Neuronal stem cell (in vitro differentiated cells): ENCODE data around the gene BAZ2B.

Source experiments
- DNase-seq: peaks from one replicate; pipeline ENCODE4 v3.0.0-alpha.2; 2013; ENCODE audit warnings: low spot score
- H2AFZ ChIP-seq: one replicate; pipeline ENCODE4 v1.6.1; 2013; ENCODE audit warnings: mild to moderate bottlenecking, low read length, inconsistent platforms
- H2AK5ac ChIP-seq: 2 replicates; pipeline ENCODE4 v1.6.1; 2013; ENCODE audit warnings: low read depth, mild to moderate bottlenecking, inconsistent platforms, low read length, moderate library complexity, mixed read lengths
- H2BK120ac ChIP-seq: 2 replicates; pipeline ENCODE4 v1.6.1; 2013; ENCODE audit warnings: low read depth, mild to moderate bottlenecking, inconsistent platforms, low read length, moderate library complexity, mixed read lengths
- H2BK12ac ChIP-seq: one replicate; pipeline ENCODE4 v1.6.1; 2013; ENCODE audit warnings: low read length, inconsistent platforms
- H2BK15ac ChIP-seq: 2 replicates; pipeline ENCODE4 v1.6.1; 2013; ENCODE audit warnings: mild to moderate bottlenecking, low read length, inconsistent platforms, mixed read lengths
- H2BK5ac ChIP-seq: one replicate; pipeline ENCODE4 v1.6.1; 2013; ENCODE audit warnings: inconsistent platforms, mild to moderate bottlenecking, low read length, moderate library complexity
- H3K14ac ChIP-seq: one replicate; pipeline ENCODE4 v1.6.1; 2013; ENCODE audit warnings: low read length, inconsistent platforms
- H3K18ac ChIP-seq: 2 replicates; pipeline ENCODE4 v1.6.1; 2013; ENCODE audit warnings: low read length, inconsistent platforms
- H3K23ac ChIP-seq: 2 replicates; pipeline ENCODE4 v1.6.1; 2013; ENCODE audit warnings: low read depth, mild to moderate bottlenecking, mixed read lengths, low read length, inconsistent platforms; ENCODE audit not compliant: poor library complexity
- H3K27ac ChIP-seq: replicated peaks from 3 replicates; pipeline ENCODE4 v1.5.1; 2013; ENCODE audit warnings: low read length, inconsistent platforms
- H3K27me3 ChIP-seq, 3 experiments: 2 replicates each; pipeline ENCODE4 v1.6.1; 2013; ENCODE audit warnings: low read length in 3 of 3, mild to moderate bottlenecking in 2 of 3, inconsistent platforms in 1 of 3, low read depth in 1 of 3, mixed read lengths in 1 of 3, moderate library complexity in 1 of 3; ENCODE audit not compliant: control insufficient read depth in 3 of 3, insufficient read depth in 3 of 3
- H3K36me3 ChIP-seq, 2 donors: replicated peaks in 1 of 2; 2 replicates each; pipeline ENCODE4 v1.6.1; 2013; ENCODE audit warnings: low read length in 2 of 2; ENCODE audit not compliant: control insufficient read depth in 2 of 2, insufficient read depth in 2 of 2
- H3K4ac ChIP-seq: 2 replicates; pipeline ENCODE4 v1.6.1; 2013; ENCODE audit warnings: inconsistent platforms, mild to moderate bottlenecking, low read length, moderate library complexity
- H3K4me1 ChIP-seq, 2 donors: 1 replicate in 1 of 2; 2 replicates in 1 of 2; pipeline ENCODE4 v1.6.1; 2013; ENCODE audit warnings: low read length in 2 of 2, low read depth in 1 of 2; ENCODE audit not compliant: control insufficient read depth in 2 of 2, insufficient read depth in 1 of 2
- H3K4me2 ChIP-seq: one replicate; pipeline ENCODE4 v1.6.1; 2013; ENCODE audit warnings: mild to moderate bottlenecking, low read length, inconsistent platforms; ENCODE audit not compliant: insufficient read depth, poor library complexity, severe bottlenecking
- H3K4me3 ChIP-seq, 2 donors: 2 replicates each; pipeline ENCODE4 v1.5.1; 2013; ENCODE audit warnings: low read length in 2 of 2, mild to moderate bottlenecking in 2 of 2, inconsistent platforms in 1 of 2, moderate library complexity in 1 of 2
- H3K79me1 ChIP-seq: one replicate; pipeline ENCODE4 v1.6.1; 2013; ENCODE audit warnings: low read depth, mild to moderate bottlenecking, inconsistent platforms, low read length, moderate library complexity
- H3K9ac ChIP-seq: one replicate; pipeline ENCODE4 v1.6.1; 2013; ENCODE audit warnings: mild to moderate bottlenecking, low read depth, low read length, inconsistent platforms; ENCODE audit not compliant: poor library complexity
- H3K9me3 ChIP-seq, 2 donors: replicated peaks in 1 of 2; 2 replicates each; pipeline versions ENCODE3 to v1.6.1; 2013; ENCODE audit warnings: low read length in 2 of 2, mild to moderate bottlenecking in 2 of 2, inconsistent platforms in 1 of 2, low read depth in 1 of 2, mixed read lengths in 1 of 2, moderate library complexity in 1 of 2; ENCODE audit not compliant: control insufficient read depth in 2 of 2, insufficient read depth in 1 of 2
- H4K8ac ChIP-seq: one replicate; pipeline ENCODE4 v1.6.1; 2013; ENCODE audit warnings: low read depth, mild to moderate bottlenecking, inconsistent platforms, low read length, moderate library complexity
- H4K91ac ChIP-seq: one replicate; pipeline ENCODE4 v1.6.1; 2013; ENCODE audit warnings: low read length, low read depth, mild to moderate bottlenecking, inconsistent platforms; ENCODE audit not compliant: poor library complexity
- WGBS, 2 donors: extraction: QIAGEN DNeasy Blood & Tissue Kit; methylation state at CpG; one replicate each; pipeline ENCODE4 v1.1.7; 2013; ENCODE audit warnings: missing lambda C conversion rate in 2 of 2, mixed read lengths in 1 of 2; ENCODE audit not compliant: insufficient read length in 2 of 2, insufficient replicate concordance in 1 of 2; ENCODE audit errors: extremely low coverage in 2 of 2; 5-methylcytosine and 5-hydroxymethylcytosine counted together

BAZ2B gene

GRCh38 chr2:159637988-159638501 lies 21.7 kb upstream of the BAZ2B start:
- H2BK120ac ChIP-seq = no peak overlapping the region
- H2AFZ ChIP-seq = no peak overlapping the region
- H3K14ac ChIP-seq = no peak overlapping the region
- no peak overlapping the region for H4K8ac ChIP-seq
- no peak overlapping the region for H3K23ac ChIP-seq
- no peak overlapping the region for H3K4me2 ChIP-seq
- H3K4me3 ChIP-seq = no peak overlapping the region
- peaks cover 2 to 11% of the 10 kb centered on the region in 2 donors for H3K9me3 ChIP-seq
- H3K9ac ChIP-seq = no peak overlapping the region
- no peak overlapping the region for H3K27ac ChIP-seq
- H3K4me1 ChIP-seq = no peaks in the 10 kb centered on the region
- H2BK15ac ChIP-seq = no peak overlapping the region
- no peak for DNase-seq
- H2BK5ac ChIP-seq = no peak overlapping the region
- H3K36me3 ChIP-seq = no peaks in the 10 kb centered on the region
- no peaks in the 10 kb centered on the region for H3K27me3 ChIP-seq
- H3K79me1 ChIP-seq = no peaks in the 10 kb centered on the region
- WGBS, 2 donors = no CpG with 5 or more reads among the region's 4 CpGs
- no peak overlapping the region for H4K91ac ChIP-seq
- H3K4ac ChIP-seq = no peak overlapping the region
- no peak overlapping the region for H2BK12ac ChIP-seq
- no peak overlapping the region for H2AK5ac ChIP-seq
- H3K18ac ChIP-seq = no peak overlapping the region

GRCh38 chr2:159637240-159637639 lies 20.9 kb upstream of the BAZ2B start:
- no peak overlapping the region for H4K91ac ChIP-seq
- H3K18ac ChIP-seq = no peak overlapping the region
- H3K4me2 ChIP-seq = no peak overlapping the region
- H3K9ac ChIP-seq = no peak overlapping the region
- H3K14ac ChIP-seq = no peak overlapping the region
- no peak for DNase-seq
- no peak overlapping the region for H3K27ac ChIP-seq
- H2BK120ac ChIP-seq = no peak overlapping the region
- no CpG with 5 or more reads among the region's 3 CpGs for WGBS, 2 donors
- H3K79me1 ChIP-seq = no peaks in the 10 kb centered on the region
- H2BK12ac ChIP-seq = no peak overlapping the region
- H4K8ac ChIP-seq = no peak overlapping the region
- H2AK5ac ChIP-seq = no peak overlapping the region
- no peaks in the 10 kb centered on the region for H3K27me3 ChIP-seq
- no peak overlapping the region for H3K4me3 ChIP-seq
- no peak overlapping the region for H2BK5ac ChIP-seq
- H2BK15ac ChIP-seq = no peak overlapping the region
- H2AFZ ChIP-seq = no peak overlapping the region
- no peaks in the 10 kb centered on the region for H3K4me1 ChIP-seq
- H3K36me3 ChIP-seq = no peaks in the 10 kb centered on the region
- H3K23ac ChIP-seq = no peak overlapping the region
- peaks cover 2 to 11% of the 10 kb centered on the region in 2 donors for H3K9me3 ChIP-seq
- H3K4ac ChIP-seq = no peak overlapping the region

- Histone ChIP-seq H2AK5ac (no peak overlapping the region), H2AFZ (no peak overlapping the region), H3K79me1 (no peaks in the 10 kb centered on the region), H3K4me1 (no peaks in the 10 kb centered on the region), H3K4me3 (no peak overlapping the region), H3K27ac (no peak overlapping the region), H2BK5ac (no peak overlapping the region), H3K14ac (no peak overlapping the region), H3K9ac (no peak overlapping the region), H2BK15ac (no peak overlapping the region), H3K4ac (no peak overlapping the region), H2BK120ac (no peak overlapping the region), H3K23ac (no peak overlapping the region), H4K8ac (no peak overlapping the region), H3K18ac (no peak overlapping the region), H3K36me3 (no peaks in the 10 kb centered on the region), H2BK12ac (no peak overlapping the region), H4K91ac (no peak overlapping the region), H3K9me3 (peaks cover 2 to 11% of the 10 kb centered on the region in 2 donors), H3K4me2 (no peak overlapping the region), H3K27me3 (no peaks in the 10 kb centered on the region)
- no CpG with 5 or more reads among the region's 4 CpGs for WGBS, 2 donors
- DNase-seq = no peak
Observed at GRCh38 chr2:159635006-159635789, 18.9 kb upstream of the BAZ2B start.

- H3K79me1 ChIP-seq = no peaks in the 10 kb centered on the region
- no peak overlapping the region for H2BK15ac ChIP-seq
- H3K9ac ChIP-seq = no peak overlapping the region
- H2BK5ac ChIP-seq = no peak overlapping the region
- H3K4ac ChIP-seq = no peak overlapping the region
- no peak overlapping the region for H2AK5ac ChIP-seq
- no peak overlapping the region for H3K18ac ChIP-seq
- WGBS, 2 donors = no CpG with 5 or more reads among the region's 2 CpGs
- no peak overlapping the region for H2AFZ ChIP-seq
- no peak overlapping the region for H2BK12ac ChIP-seq
- no peak for DNase-seq
- no peak overlapping the region for H3K14ac ChIP-seq
- H4K8ac ChIP-seq = no peak overlapping the region
- no peak overlapping the region for H4K91ac ChIP-seq
- H3K27ac ChIP-seq = no peak overlapping the region
- no peaks in the 10 kb centered on the region for H3K27me3 ChIP-seq
- no peaks in the 10 kb centered on the region for H3K4me1 ChIP-seq
- peaks cover 0 to 2% of the 10 kb centered on the region in 2 donors for H3K9me3 ChIP-seq
- H3K4me2 ChIP-seq = no peak overlapping the region
- H3K23ac ChIP-seq = no peak overlapping the region
- H3K36me3 ChIP-seq = no peaks in the 10 kb centered on the region
- H3K4me3 ChIP-seq = no peak overlapping the region
- no peak overlapping the region for H2BK120ac ChIP-seq
Observed at GRCh38 chr2:159633219-159633618, 16.9 kb upstream of the BAZ2B start.
